PC-9 (cell line): ENCODE results near the gene ZNF416. TPM values are rescaled to one million over a fixed set of nuclear protein-coding genes. Genes with fewer than 3 reads are reported as not detected.
A peak's percentile ranks its signal among the peaks of the same experiment; 100 is the strongest.

Experiments used
- BruUV-seq: library from RNA; stranded (reverse); fragments of 400-500 nt; replicated peaks from 2 replicates; lab custom pipeline; 2021; lab: Mats Ljungman, UMichigan
- CTCF ChIA-PET: fragments of 300-600 bp; sonication (Branson Sonifier 250); formaldehyde crosslinking; loops from one replicate; lab custom pipeline; 2022; ENCODE audit warnings: antibody characterized with exemption; lab: Charles Lee
- POLR2A ChIA-PET: fragments of 300-600 bp; sonication (Branson Sonifier 250); formaldehyde crosslinking; loops from one replicate; lab custom pipeline; 2022; ENCODE audit warnings: antibody characterized with exemption; ENCODE audit not compliant: unreplicated experiment; lab: Charles Lee
- DNase-seq, 2 experiments: peaks; one replicate each; pipeline versions ENCODE4 v3.0.0 to v3.0.0-alpha.2; 2015 to 2022; ENCODE audit warnings: mixed read lengths in 1 of 2
- H2AFZ ChIP-seq: fragments of 200-600 bp; sonication (generic); 2 replicates; pipeline ENCODE4 v1.8.1; 2017; ENCODE audit warnings: antibody characterized with exemption
- H3F3A ChIP-seq: fragments of 200-600 bp; sonication (generic); 2 replicates; pipeline ENCODE4 v1.8.1; 2017; ENCODE audit warnings: antibody characterized with exemption, mild to moderate bottlenecking, low read depth; ENCODE audit not compliant: insufficient read depth
- H3K27ac ChIP-seq: fragments of 200-600 bp; sonication (generic); 2 replicates; pipeline ENCODE4 v1.6.1; 2016; ENCODE audit warnings: mixed run types
- H3K27me3 ChIP-seq: fragments of 200-600 bp; sonication (generic); 2 replicates; pipeline ENCODE4 v1.6.1; 2016; ENCODE audit warnings: low read depth, mixed run types; ENCODE audit not compliant: insufficient read depth
- H3K36me3 ChIP-seq: fragments of 200-600 bp; sonication (generic); 2 replicates; pipeline ENCODE4 v1.6.1; 2016; ENCODE audit warnings: low read depth, mixed run types
- H3K4me1 ChIP-seq: fragments of 200-600 bp; sonication (generic); replicated peaks from 2 replicates; pipeline ENCODE4 v1.6.1; 2016; ENCODE audit warnings: mixed run types; ENCODE audit not compliant: insufficient read depth
- H3K4me2 ChIP-seq: fragments of 200-600 bp; sonication (generic); 2 replicates; pipeline ENCODE4 v1.6.1; 2017; ENCODE audit warnings: mixed run types
- H3K4me3 ChIP-seq: fragments of 200-600 bp; sonication (generic); 2 replicates; pipeline ENCODE4 v1.6.1; 2016; ENCODE audit warnings: mixed run types
- H3K79me2 ChIP-seq: fragments of 200-600 bp; sonication (generic); 2 replicates; pipeline ENCODE4 v1.6.1; 2017; ENCODE audit warnings: low read depth, mixed run types
- H3K9me2 ChIP-seq: fragments of 200-600 bp; sonication (generic); 2 replicates; pipeline ENCODE4 v1.8.1; 2017; ENCODE audit warnings: mild to moderate bottlenecking; ENCODE audit not compliant: insufficient read depth
- H3K9me3 ChIP-seq: fragments of 200-600 bp; sonication (generic); 2 replicates; pipeline ENCODE4 v1.8.1; 2016; ENCODE audit warnings: low read depth; ENCODE audit not compliant: insufficient read depth
- H4K20me1 ChIP-seq: fragments of 200-600 bp; sonication (generic); 2 replicates; pipeline ENCODE4 v1.8.1; 2017; ENCODE audit not compliant: insufficient read depth
- CTCF ChIP-seq: fragments of 200-600 bp; sonication (generic); conservative IDR thresholded peaks from 2 replicates; pipeline ENCODE4 v1.6.1; 2017; ENCODE audit warnings: mixed run types, antibody characterized with exemption, mild to moderate bottlenecking, moderate library complexity
- EZH2 ChIP-seq: fragments of 200-600 bp; sonication (generic); IDR thresholded peaks from 2 replicates; pipeline ENCODE4 v1.8.0; 2017; ENCODE audit warnings: antibody characterized with exemption, low read depth
- intact Hi-C: fragments of 100-400 bp; cut with micrococcal nuclease; formaldehyde crosslinking; loops from one replicate; pipeline ENCODE4 v1.10.0; 2022; ENCODE audit not compliant: unreplicated experiment
- total RNA-seq: library from RNA; stranded (reverse); gene quantifications from 2 replicates; pipeline ENCODE4 v1.2.3, GENCODE V29; 2021

ZNF416 gene
- total RNA-seq, 1 experiment from 2014 or later = 5.6 TPM

GRCh38 chr19:57559404-57560025 is 19.2 kb downstream of the ZNF416 start, which contains the start of gene ZNF550:
TSS of gene ZNF550 (minus strand) at chr19:57559863. CDS start at chr19:57559682, 181 bp downstream.
- Histone ChIP-seq H3K36me3 (peaks cover 27% of the 10 kb centered on the region), H3K4me2 (peak within 1 kb of the TSS; percentile 97), H3F3A (0 out of 2 replicates have a peak, but pooled peaks cover 18% of the 10 kb centered on the region), H3K27ac (peak within 1 kb of the TSS; percentile 83), H3K27me3 (no peaks in the 10 kb centered on the region; the same call in 1 of the 2 replicates), H3K9me3 (peaks cover 51% of the 10 kb centered on the region), H3K9me2 (no peaks in the 10 kb centered on the region), H3K4me1 (peaks cover 13% of the 10 kb centered on the region), H2AFZ (peak within 1 kb of the TSS; percentile 96), H4K20me1 (no peaks in the 10 kb centered on the region), H3K79me2 (peaks cover 23% of the 10 kb centered on the region), H3K4me3 (peak within 1 kb of the TSS; percentile 90)
- intact Hi-C loops = loop anchor here (1.0 to 5.0 kb wide), 5 partner anchors 20 to 746 kb away; partner anchors contain the start of genes ERVK3-1, ZNF211, ZNF549 and ZNF587
- TSS peak; percentile 48 for BruUV-seq
- peak; percentile 83 to 93 for DNase-seq
- POLR2A ChIA-PET = interaction anchor here (0.7 kb wide), 1 partner anchor 188 kb away, joined by 3 read pairs; no protein-coding TSS in a partner anchor
- CTCF ChIA-PET = no interaction called here
- TF ChIP-seq CTCF (no peak), EZH2 (no peak)

- BruUV-seq = no TSS peak
Observed at GRCh38 chr19:57559008-57559403, 19.7 kb downstream of the ZNF416 start.

More at GRCh38 chr19:57559008-57559403, 19.7 kb downstream of the ZNF416 start:
- POLR2A ChIA-PET = interaction anchor here (0.7 kb wide), 1 partner anchor 188 kb away, joined by 3 read pairs; no protein-coding TSS in a partner anchor
- CTCF ChIA-PET = interaction anchor here (0.6 kb wide), 1 partner anchor 443 kb away, joined by 3 read pairs; no protein-coding TSS in a partner anchor
- Histone ChIP-seq H3K4me1 (peaks cover 13% of the 10 kb centered on the region), H2AFZ (peak overlapping the region; percentile 96), H3K4me2 (peak overlapping the region; percentile 97), H3K36me3 (peaks cover 32% of the 10 kb centered on the region), H3K9me2 (no peaks in the 10 kb centered on the region), H3K9me3 (peaks cover 48% of the 10 kb centered on the region), H3K79me2 (peaks cover 23% of the 10 kb centered on the region), H4K20me1 (no peaks in the 10 kb centered on the region), H3K4me3 (peak overlapping the region; percentile 90), H3K27ac (peak overlapping the region; percentile 83), H3F3A (0 out of 2 replicates have a peak, but pooled peaks cover 18% of the 10 kb centered on the region), H3K27me3 (no peaks in the 10 kb centered on the region)
- peak; percentile 53 to 59 for DNase-seq
- no peak for TF ChIP-seq EZH2
- no peak for TF ChIP-seq CTCF
- intact Hi-C loops = loop anchor here (1.0 to 5.0 kb wide), 3 partner anchors 32 to 746 kb away; partner anchors contain the start of genes ERVK3-1, ZNF211 and ZNF549
